Left cardiac atrium (tissue), 4 donors: ENCODE measurements around the gene VAMP2. TPM values are rescaled to one million over a fixed set of nuclear protein-coding genes. Genes with fewer than 3 reads are reported as not detected.

Experiments
- ATAC-seq, 2 donors: fragments of 200-7000 bp; cut with Tn5 transposase; one replicate each; pipeline ENCODE4 v1.9.1; 2020; ENCODE audit warnings: mild to moderate bottlenecking in 2 of 2, moderate library complexity in 2 of 2
- DNase-seq: peaks from one replicate; pipeline ENCODE4 v3.0.0-alpha.2; 2020
- intact Hi-C, 2 donors: fragments of 100-400 bp; cut with DNase I; formaldehyde crosslinking; loops; one replicate each; pipeline versions ENCODE4 v1.14.1 to v1.15.1; 2022 to 2023
- total RNA-seq, 2 donors: library from RNA; stranded (reverse); fragmentation: NEBNext Ultra II Directional; extraction: Animal tissue kit (Norgen Biotek cat#: 25700); gene quantifications; one replicate each; pipeline ENCODE4 v1.2.1, GENCODE V29; 2021
- donor health status: DM: no; HTN: yes; CAD: no.
- donor health status: DM: no; HTN: yes; CAD: no; lungs with severe emphysema.
- donor health status: DM: yes; HTN: yes; CAD: no.
- donor health status: Dilated cardiomyopathy.

VAMP2 gene
- total RNA-seq, 2 donors from 2014 or later, result 59.1 to 72.3 TPM

DNA sequence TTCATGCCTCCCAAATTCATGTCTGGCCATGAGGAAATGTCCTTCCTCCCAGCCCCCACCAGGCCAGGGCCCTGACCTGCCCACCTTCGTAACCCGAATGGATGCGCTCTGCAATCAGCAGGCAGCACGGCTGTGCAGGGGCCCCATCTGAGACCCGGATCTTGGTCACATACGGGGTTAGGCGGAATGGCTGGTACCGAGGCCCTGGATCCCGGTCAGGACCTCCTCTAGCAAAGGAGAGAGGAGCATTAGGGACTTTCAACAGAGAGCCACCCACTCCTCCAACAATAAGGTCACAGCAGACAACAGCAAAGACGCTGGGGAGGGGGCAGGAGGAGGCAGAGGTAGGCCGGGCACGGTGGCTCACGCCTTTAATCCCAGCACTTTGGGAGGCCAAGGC, 14.2 kb downstream of the VAMP2 start:
- ATAC-seq (no peak), DNase-seq (no peak)
- intact Hi-C loops, result no loop called here

DNA sequence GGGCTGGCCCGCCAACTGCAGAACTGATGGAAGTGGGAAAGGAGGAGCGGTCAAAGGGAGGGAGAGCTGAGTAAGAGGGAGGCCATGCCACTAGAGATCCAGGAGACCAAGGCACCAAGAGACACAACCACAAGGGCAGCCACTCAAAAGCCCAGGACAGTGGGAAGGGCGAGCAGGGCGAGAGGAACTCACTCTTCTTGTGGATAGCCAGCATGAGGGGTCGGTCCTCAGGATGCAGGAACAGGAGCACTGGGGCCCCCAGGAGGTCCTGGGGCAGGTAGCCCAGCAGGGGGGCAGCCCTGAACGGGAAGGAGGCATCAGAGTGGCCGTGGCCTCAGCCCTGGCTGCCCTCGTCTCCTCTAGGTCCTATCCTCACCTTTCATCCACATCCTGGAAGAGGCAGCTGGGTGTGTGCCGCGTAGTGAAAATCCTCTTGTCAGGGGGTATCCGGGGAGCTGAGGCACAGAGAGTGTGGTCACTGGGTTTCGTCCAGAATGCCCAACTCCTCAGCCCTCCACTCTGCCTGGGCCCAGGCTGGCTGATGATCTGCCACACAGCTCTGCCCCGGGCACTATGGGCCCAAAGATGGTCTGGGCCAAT, 14.8 kb downstream of the VAMP2 start:
- no peak for DNase-seq
- ATAC-seq, result no peak
- intact Hi-C loops, result no loop called here

- intact Hi-C loops, result no loop called here
These were observed 15.5 kb downstream of the VAMP2 start for GRCh38 chr17:8147141-8147804.

GRCh38 chr17:8146381-8147140, 16.2 kb downstream of the VAMP2 start:
- intact Hi-C loops, result no loop called here
- no peak for DNase-seq
- no peak for ATAC-seq

More at GRCh38 chr17:8147141-8147804, 15.5 kb downstream of the VAMP2 start:
- DNase-seq (no peak), ATAC-seq (no peak)

DNA sequence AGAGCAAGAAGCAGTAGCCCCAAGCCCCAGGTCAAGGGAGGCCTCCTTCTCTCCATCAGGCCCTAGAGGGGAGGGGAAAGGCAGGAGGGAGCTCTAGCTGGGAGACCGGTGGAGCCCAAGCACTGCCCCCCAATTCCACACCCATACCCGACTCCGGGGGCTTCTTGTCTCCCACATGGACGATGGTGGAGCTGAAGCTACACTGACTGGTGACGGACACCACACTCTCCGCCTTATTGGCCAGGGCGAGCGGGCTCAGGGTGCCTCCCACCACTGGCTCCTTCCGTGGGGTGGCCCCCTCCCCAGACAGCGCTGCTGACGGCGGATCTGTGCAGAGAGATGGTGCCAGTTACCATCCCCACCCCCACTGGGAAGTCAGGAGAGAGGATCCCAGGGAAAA, 16.9 kb downstream of the VAMP2 start:
- no peak for DNase-seq
- ATAC-seq, result no peak
- intact Hi-C loops, result no loop called here

- intact Hi-C loops, result no loop called here
- no peak for DNase-seq
These were observed 18.1 kb downstream of the VAMP2 start for GRCh38 chr17:8144401-8145231.

GRCh38 chr17:8143581-8144400, 19.0 kb downstream of the VAMP2 start:
- DNase-seq (no peak), ATAC-seq (no peak)
- intact Hi-C loops, result no loop called here

More at GRCh38 chr17:8144401-8145231, 18.1 kb downstream of the VAMP2 start:
- no peak for ATAC-seq

DNA sequence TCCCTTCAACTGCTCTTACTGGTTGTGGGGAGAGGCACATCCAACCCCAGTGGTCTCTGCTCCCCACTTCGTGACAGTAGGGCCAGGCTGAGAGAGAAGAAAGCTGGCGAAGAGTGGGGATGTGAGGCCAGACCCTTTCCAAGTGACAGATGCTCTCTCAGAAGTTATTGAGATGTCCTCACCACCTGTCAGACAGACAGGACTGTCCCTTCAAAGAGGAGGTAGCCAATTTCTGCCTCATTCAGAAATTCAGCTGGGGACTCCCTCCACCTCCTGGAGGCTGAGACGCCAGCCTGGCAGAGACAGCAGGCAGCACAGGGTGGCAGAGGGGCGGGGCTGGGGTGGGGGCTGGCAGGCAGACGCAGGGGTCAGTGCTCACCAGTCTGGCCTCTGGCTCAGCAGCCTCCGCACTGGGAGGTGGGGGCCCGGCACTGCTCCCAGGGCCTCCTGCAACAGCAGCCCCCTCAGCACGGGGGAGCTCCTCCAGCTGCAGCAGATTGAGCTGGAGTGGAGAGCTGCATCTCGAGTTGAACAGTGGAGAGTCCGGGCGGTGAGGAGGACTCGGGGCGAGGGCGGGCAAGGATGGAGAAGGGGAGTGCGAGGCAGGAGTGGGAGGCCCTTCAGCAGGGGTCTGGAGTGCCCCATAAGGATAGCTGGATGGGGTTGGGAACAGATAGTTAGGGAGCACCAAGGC, 19.7 kb downstream of the VAMP2 start:
- intact Hi-C loops, result no loop called here
- no peak for DNase-seq
- ATAC-seq, result no peak

- ATAC-seq (no peak), DNase-seq (no peak)
- intact Hi-C loops, result no loop called here
These were observed 20.4 kb downstream of the VAMP2 start for GRCh38 chr17:8142158-8142886.

- DNase-seq (no peak), ATAC-seq (no peak)
- intact Hi-C loops, result no loop called here
These were observed 21.0 kb downstream of the VAMP2 start for GRCh38 chr17:8141741-8142140.

DNA sequence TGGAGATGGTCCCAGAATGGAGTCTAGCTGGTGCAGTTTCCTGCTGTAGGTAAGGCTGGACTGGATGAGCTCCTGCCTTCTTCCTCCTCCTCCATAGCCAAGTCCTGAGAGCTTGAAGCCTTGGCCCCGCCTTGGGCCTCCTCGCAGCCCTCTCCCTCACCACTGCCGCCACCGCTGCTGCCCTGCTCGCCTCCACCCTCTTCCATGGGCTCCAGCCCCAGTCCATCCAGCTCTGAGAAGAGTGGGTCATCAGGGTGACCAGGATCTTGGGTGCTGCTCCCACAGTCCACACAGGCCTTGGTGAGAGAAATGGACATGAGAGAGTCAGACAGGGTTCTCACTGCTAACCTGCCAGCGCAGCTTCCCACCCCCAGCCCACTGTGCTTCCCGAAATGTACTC, 21.7 kb downstream of the VAMP2 start:
- DNase-seq (no peak), ATAC-seq (no peak)
- intact Hi-C loops, result no loop called here

GRCh38 chr17:8140065-8141029, 22.4 kb downstream of the VAMP2 start:
- ATAC-seq (no peak), DNase-seq (peak; percentile 42)
- intact Hi-C loops, result no loop called here

DNA sequence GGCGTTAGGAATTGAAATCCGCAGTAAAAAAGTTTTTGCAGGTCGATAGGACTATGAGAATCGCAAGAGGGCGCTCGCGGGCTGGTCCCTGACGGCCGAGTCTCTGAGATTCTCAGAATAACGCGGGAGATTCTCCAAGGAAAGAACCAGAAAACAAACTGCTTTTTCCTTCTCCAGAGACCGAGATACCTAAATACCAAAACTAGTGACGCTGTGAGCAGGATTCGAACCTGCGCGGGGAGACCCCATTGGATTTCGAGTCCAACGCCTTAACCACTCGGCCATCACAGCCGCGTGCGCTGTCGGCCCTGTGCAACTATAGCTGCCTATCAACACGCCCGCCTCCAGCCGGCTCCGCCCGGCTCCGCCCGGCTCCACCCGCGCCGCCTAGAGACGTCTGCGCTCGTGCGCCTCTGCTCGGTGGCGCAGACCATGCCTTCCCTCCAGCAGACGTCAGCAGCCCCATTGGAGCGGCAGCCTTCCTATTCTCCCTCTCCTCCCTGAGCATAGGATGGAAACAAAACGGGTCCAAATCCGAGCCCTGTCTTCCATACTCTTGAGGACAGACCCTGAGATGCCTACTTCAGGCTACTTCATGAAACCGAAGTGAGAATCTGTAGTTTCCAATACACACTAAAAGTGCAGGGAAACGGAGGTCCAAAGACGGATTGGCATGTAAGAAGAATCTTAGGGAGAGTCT, 23.9 kb downstream of the VAMP2 start:
- peak; percentile 94 for DNase-seq
- intact Hi-C loops, result no loop called here
- ATAC-seq, result peak; percentile 92 to 95

DNA sequence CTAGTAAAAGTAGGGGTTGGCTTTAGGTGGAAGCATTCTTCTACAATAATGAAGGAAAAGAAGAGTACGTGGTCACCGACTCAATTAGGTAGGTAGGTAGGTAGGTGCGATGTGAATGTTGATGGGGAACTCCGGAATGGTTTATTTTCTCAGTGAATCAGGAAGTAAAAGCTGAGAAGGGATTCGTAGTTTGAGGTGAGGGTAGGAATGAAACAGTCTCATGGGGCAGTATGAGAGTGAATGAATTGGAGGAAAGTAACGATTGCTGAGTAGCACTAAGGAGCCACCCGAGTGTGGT, 24.4 kb downstream of the VAMP2 start:
- DNase-seq, result no peak
- intact Hi-C loops, result no loop called here
- no peak for ATAC-seq

DNA sequence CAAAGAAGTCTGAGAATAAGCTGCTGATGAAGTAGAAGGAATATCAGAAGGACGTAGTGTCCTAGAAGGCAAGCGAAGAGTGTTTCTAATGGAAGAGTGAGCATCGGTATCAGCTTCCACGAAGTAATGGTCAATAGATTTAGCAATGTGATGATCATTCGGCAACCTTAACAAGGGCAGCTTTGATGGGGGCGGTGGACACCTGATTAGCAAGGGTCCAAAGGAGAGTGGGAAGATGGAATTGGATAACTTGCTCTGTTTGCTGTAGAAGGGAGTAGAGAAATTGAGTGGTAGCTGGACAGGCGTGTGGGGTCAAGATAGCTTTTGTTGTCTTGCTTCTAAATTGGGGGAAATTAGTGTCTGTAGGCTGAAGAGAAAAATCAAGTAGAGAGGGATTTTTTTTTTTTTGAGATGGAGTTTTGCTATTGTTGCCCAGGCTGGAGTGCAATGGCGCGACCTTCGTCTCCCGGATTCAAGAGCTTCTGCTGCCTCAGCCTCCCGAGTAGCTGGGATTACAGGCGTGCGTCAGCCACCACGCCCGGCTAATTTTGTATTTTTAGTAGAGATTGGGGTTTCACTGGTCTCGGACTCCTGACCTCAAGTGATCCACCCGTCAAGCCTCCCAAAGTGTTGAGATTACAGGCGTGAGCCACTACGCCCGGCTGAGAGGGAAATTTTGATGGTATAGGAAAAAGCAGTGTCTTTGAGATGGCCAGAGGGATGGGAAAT, 24.9 kb downstream of the VAMP2 start:
- intact Hi-C loops, result no loop called here
- no peak for DNase-seq
- ATAC-seq, result peak in 1 of 2 donors; percentile 0
